Effector memory CD8-positive, alpha-beta T cell (primary cell): ENCODE data around the gene DNAJC8.

ENCODE experiments used
- ATAC-seq: fragments of 150-1000 bp; cut with Tn5 transposase; replicated peaks from 2 replicates; pipeline ENCODE4 v1.10.0; 2021; ENCODE audit warnings: mild to moderate bottlenecking, moderate library complexity
- DNase-seq, 3 experiments: peaks; one replicate each; pipeline ENCODE4 v3.0.0; 2021
- H3K27ac Mint-ChIP-seq, 2 donors: one replicate each; pipeline ENCODE4 v1.8.0; 2022; ENCODE audit warnings: mild to moderate bottlenecking in 2 of 2, mixed read lengths in 2 of 2, moderate library complexity in 2 of 2
- H3K27me3 Mint-ChIP-seq, 2 donors: one replicate each; pipeline ENCODE4 v1.8.0; 2022; ENCODE audit warnings: mixed read lengths in 2 of 2
- H3K36me3 Mint-ChIP-seq: one replicate; pipeline ENCODE4 v1.8.0; 2022; ENCODE audit warnings: mild to moderate bottlenecking, moderate library complexity, mixed read lengths; ENCODE audit not compliant: insufficient read depth
- H3K4me1 Mint-ChIP-seq, 2 donors: one replicate each; pipeline ENCODE4 v1.8.0; 2022; ENCODE audit warnings: low read depth in 2 of 2, mixed read lengths in 2 of 2
- H3K4me3 Mint-ChIP-seq, 2 donors: one replicate each; pipeline ENCODE4 v1.8.0; 2022; ENCODE audit warnings: mild to moderate bottlenecking in 2 of 2, mixed read lengths in 2 of 2, moderate library complexity in 2 of 2
- H3K9me3 Mint-ChIP-seq, 2 donors: one replicate each; pipeline ENCODE4 v1.8.0; 2022; ENCODE audit warnings: mixed read lengths in 2 of 2

DNAJC8 gene

GRCh38 chr1:28208818-28209441, 23.9 kb downstream of the DNAJC8 start:
- ATAC-seq (peak; percentile 89), DNase-seq (peak; percentile 59 to 69 (median 62))
- no peak overlapping the region for H3K4me3 Mint-ChIP-seq
- H3K36me3 Mint-ChIP-seq: peaks cover 58% of the 10 kb centered on the region
- H3K4me1 Mint-ChIP-seq: peaks cover 0 to 6% of the 10 kb centered on the region in 2 donors
- peak overlapping the region; percentile 20 to 28 for H3K27ac Mint-ChIP-seq
- H3K9me3 Mint-ChIP-seq: no peaks in the 10 kb centered on the region
- no peaks in the 10 kb centered on the region for H3K27me3 Mint-ChIP-seq

- Mint-ChIP-seq H3K4me1 (peaks cover 10 to 14% of the 10 kb centered on the region in 2 donors), H3K4me3 (no peak overlapping the region), H3K27ac (no peak overlapping the region), H3K9me3 (no peaks in the 10 kb centered on the region), H3K36me3 (peaks cover 69% of the 10 kb centered on the region), H3K27me3 (no peaks in the 10 kb centered on the region)
- ATAC-seq: no peak
- DNase-seq: no peak
Measured at GRCh38 chr1:28205243-28205642, 27.6 kb downstream of the DNAJC8 start.

- H3K9me3 Mint-ChIP-seq: peaks cover 5 to 7% of the 10 kb centered on the region in 2 donors
Measured at GRCh38 chr1:28200234-28200873, 32.5 kb downstream of the DNAJC8 start.

GRCh38 chr1:28199328-28200233, 33.2 kb downstream of the DNAJC8 start:
- Mint-ChIP-seq H3K27ac (peak overlapping the region; percentile 83 to 84), H3K9me3 (peaks cover 5 to 7% of the 10 kb centered on the region in 2 donors), H3K36me3 (peaks cover 60% of the 10 kb centered on the region), H3K27me3 (no peaks in the 10 kb centered on the region), H3K4me1 (peaks cover 33 to 41% of the 10 kb centered on the region in 2 donors), H3K4me3 (peak overlapping the region; percentile 68 to 74)
- DNase-seq (peak; percentile 73 to 80 (median 75)), ATAC-seq (peak; percentile 92)

More at GRCh38 chr1:28200234-28200873, 32.5 kb downstream of the DNAJC8 start:
- Mint-ChIP-seq H3K4me1 (peaks cover 33 to 36% of the 10 kb centered on the region in 2 donors), H3K36me3 (peaks cover 65% of the 10 kb centered on the region), H3K27me3 (no peaks in the 10 kb centered on the region), H3K27ac (peak overlapping the region; percentile 83 to 84), H3K4me3 (peak overlapping the region; percentile 68 to 74)
- no peak for DNase-seq
- no peak for ATAC-seq

- Mint-ChIP-seq H3K4me1 (peaks cover 33 to 50% of the 10 kb centered on the region in 2 donors), H3K4me3 (no peak overlapping the region), H3K27me3 (no peaks in the 10 kb centered on the region), H3K9me3 (peaks cover 5 to 7% of the 10 kb centered on the region in 2 donors), H3K27ac (no peak overlapping the region), H3K36me3 (peaks cover 43% of the 10 kb centered on the region)
- DNase-seq (no peak), ATAC-seq (no peak)
Measured at GRCh38 chr1:28197682-28198415, 35.0 kb downstream of the DNAJC8 start.

- H3K27ac Mint-ChIP-seq: no peak overlapping the region
- DNase-seq (no peak), ATAC-seq (no peak)
- no peaks in the 10 kb centered on the region for H3K27me3 Mint-ChIP-seq
- H3K4me3 Mint-ChIP-seq: peak overlapping the region in 1 of 2 donors; percentile 4
- H3K36me3 Mint-ChIP-seq: peaks cover 30% of the 10 kb centered on the region
- H3K9me3 Mint-ChIP-seq: peaks cover 5 to 7% of the 10 kb centered on the region in 2 donors
- H3K4me1 Mint-ChIP-seq: peaks cover 33 to 49% of the 10 kb centered on the region in 2 donors
Measured at GRCh38 chr1:28196330-28196729, 36.5 kb downstream of the DNAJC8 start.

- Mint-ChIP-seq H3K9me3 (peaks cover 5 to 7% of the 10 kb centered on the region in 2 donors), H3K27ac (no peak overlapping the region), H3K4me3 (no peak overlapping the region), H3K36me3 (peaks cover 25% of the 10 kb centered on the region), H3K4me1 (peaks cover 31 to 45% of the 10 kb centered on the region in 2 donors), H3K27me3 (no peaks in the 10 kb centered on the region)
- DNase-seq (no peak), ATAC-seq (no peak)
Measured at GRCh38 chr1:28195780-28196179, 37.0 kb downstream of the DNAJC8 start.

GRCh38 chr1:28194326-28195035, 38.3 kb downstream of the DNAJC8 start:
- no peaks in the 10 kb centered on the region for H3K27me3 Mint-ChIP-seq

GRCh38 chr1:28193701-28194161, 39.1 kb downstream of the DNAJC8 start:
- H3K27me3 Mint-ChIP-seq: no peaks in the 10 kb centered on the region
- no peak for ATAC-seq
- peaks cover 0 to 1% of the 10 kb centered on the region in 2 donors for H3K9me3 Mint-ChIP-seq
- H3K27ac Mint-ChIP-seq: peak overlapping the region in 1 of 2 donors; percentile 36
- peaks cover 13 to 28% of the 10 kb centered on the region in 2 donors for H3K4me1 Mint-ChIP-seq
- no peak for DNase-seq
- peaks cover 10% of the 10 kb centered on the region for H3K36me3 Mint-ChIP-seq
- H3K4me3 Mint-ChIP-seq: no peak overlapping the region

More at GRCh38 chr1:28194326-28195035, 38.3 kb downstream of the DNAJC8 start:
- H3K4me1 Mint-ChIP-seq: peaks cover 20 to 35% of the 10 kb centered on the region in 2 donors
- H3K9me3 Mint-ChIP-seq: peaks cover 5% of the 10 kb centered on the region in 2 donors
- DNase-seq (no peak), ATAC-seq (peak; percentile 1)
- peak overlapping the region in 1 of 2 donors; percentile 33 for H3K4me3 Mint-ChIP-seq
- H3K36me3 Mint-ChIP-seq: peaks cover 15% of the 10 kb centered on the region
- H3K27ac Mint-ChIP-seq: peak overlapping the region; percentile 25 to 36

- no peaks in the 10 kb centered on the region for H3K27me3 Mint-ChIP-seq
- no peak for DNase-seq
- ATAC-seq: no peak
- no peaks in the 10 kb centered on the region for H3K36me3 Mint-ChIP-seq
- H3K4me1 Mint-ChIP-seq: peaks cover 0 to 15% of the 10 kb centered on the region in 2 donors
- H3K9me3 Mint-ChIP-seq: no peaks in the 10 kb centered on the region
- no peak overlapping the region for H3K27ac Mint-ChIP-seq
- no peak overlapping the region for H3K4me3 Mint-ChIP-seq
Measured at GRCh38 chr1:28190996-28191645, 41.7 kb downstream of the DNAJC8 start.

- Mint-ChIP-seq H3K27me3 (no peaks in the 10 kb centered on the region), H3K4me3 (no peak overlapping the region), H3K36me3 (no peaks in the 10 kb centered on the region), H3K9me3 (no peaks in the 10 kb centered on the region), H3K27ac (no peak overlapping the region), H3K4me1 (peaks cover 0 to 15% of the 10 kb centered on the region in 2 donors)
- no peak for DNase-seq
- no peak for ATAC-seq
Measured at GRCh38 chr1:28190337-28190979, 42.4 kb downstream of the DNAJC8 start.
